AG10803 (cell line): ENCODE data around the gene GRID1.

Experiments used
- DNase-seq: peaks from one replicate; pipeline ENCODE4 v3.0.0; 2010; ENCODE audit warnings: low read depth
- H3K4me3 ChIP-seq: 2 replicates; pipeline ENCODE4 v1.5.1; 2011; ENCODE audit warnings: mild to moderate bottlenecking, low read length, control low read depth
- CTCF ChIP-seq: conservative IDR thresholded peaks from 2 replicates; pipeline ENCODE4 v1.5.1; 2011; ENCODE audit warnings: mild to moderate bottlenecking, low read length, control low read depth, inconsistent platforms

GRID1 gene

GRCh38 chr10:86056672-86057071, 309.9 kb downstream of the GRID1 start:
- H3K4me3 ChIP-seq, result no peak overlapping the region
- no peak for TF ChIP-seq CTCF
- DNase-seq, result no peak

- TF ChIP-seq CTCF, result no peak
- no peak overlapping the region for H3K4me3 ChIP-seq
- DNase-seq, result no peak
Observed at GRCh38 chr10:86055928-86056327, 310.7 kb downstream of the GRID1 start.

- TF ChIP-seq CTCF, result no peak
- H3K4me3 ChIP-seq, result no peak overlapping the region
- DNase-seq, result no peak
Observed at GRCh38 chr10:86053675-86054074, 312.9 kb downstream of the GRID1 start.

- no peak for DNase-seq
- no peak for TF ChIP-seq CTCF
- no peak overlapping the region for H3K4me3 ChIP-seq
Observed at GRCh38 chr10:86051586-86051985, 315.0 kb downstream of the GRID1 start.

GRCh38 chr10:86049442-86049841, 317.2 kb downstream of the GRID1 start:
- no peak overlapping the region for H3K4me3 ChIP-seq
- DNase-seq, result no peak
- TF ChIP-seq CTCF, result no peak

GRCh38 chr10:86048973-86049372, 317.6 kb downstream of the GRID1 start:
- DNase-seq, result no peak
- TF ChIP-seq CTCF, result no peak
- no peak overlapping the region for H3K4me3 ChIP-seq

GRCh38 chr10:86048571-86048970, 318.0 kb downstream of the GRID1 start:
- no peak for DNase-seq
- TF ChIP-seq CTCF, result no peak

More at GRCh38 chr10:86048571-86048970, 318.0 kb downstream of the GRID1 start:
- H3K4me3 ChIP-seq, result no peak overlapping the region
